ENCODE results near the gene TNNT1. TPM values are rescaled to one million over a fixed set of nuclear protein-coding genes. Genes with fewer than 3 reads are reported as not detected.

TNNT1 gene
- total RNA-seq, 4 donors from 2014 or later = 1.6 to 4.1 TPM; not detected in 2

GRCh38 chr19:55091126-55091910, 57.7 kb downstream of the TNNT1 start:
- Histone ChIP-seq H3K4me1 (peaks cover 10 to 26% (median 21%) of the 10 kb centered on the region in 4 donors), H3K4me3 (no peak overlapping the region), H3K36me3 (peaks cover 0 to 29% (median 14%) of the 10 kb centered on the region in 4 donors), H3K27ac (no peak overlapping the region), H3K9me3 (no peaks in the 10 kb centered on the region), H3K27me3 (peaks cover 6% of the 10 kb centered on the region)
- WGBS, 2 donors (ENCODE audit: low coverage in 1 of 2) = 89% methylated on average over 31 of the region's 32 CpGs; no CpG with 5 or more reads in 1 of the 2 donors
- TF ChIP-seq POLR2A (IDR thresholded peaks at IDR 0.05) (no peak), EP300 (IDR thresholded peaks at IDR 0.05; ENCODE audit: low read depth) (no peak), CTCF (IDR thresholded peaks at IDR 0.05) (no peak), POLR2AphosphoS5 (IDR thresholded peaks at IDR 0.05) (no peak)
- in situ Hi-C loops (cut with MboI; ENCODE audit: low pct_ligation_motif_present in 1 of 4, low pct_unique_long_range_greater_than_20kb in 1 of 4, low sequenced_read_pairs in 3 of 4) = no loop called here
- no peak for DNase-seq
- intact Hi-C loops (cut with DNase I; ENCODE audit: low total_unique reads) = no loop called here

GRCh38 chr19:55090564-55090963, 58.4 kb downstream of the TNNT1 start:
- no peaks in the 10 kb centered on the region for H3K9me3 ChIP-seq
- no peak for DNase-seq
- in situ Hi-C loops (cut with MboI; ENCODE audit: low pct_ligation_motif_present in 1 of 4, low pct_unique_long_range_greater_than_20kb in 1 of 4, low sequenced_read_pairs in 3 of 4) (no loop called here), intact Hi-C loops (cut with DNase I; ENCODE audit: low total_unique reads) (no loop called here)
- H3K4me1 ChIP-seq = peaks cover 10 to 28% (median 24%) of the 10 kb centered on the region in 4 donors
- peaks cover 13% of the 10 kb centered on the region for H3K27me3 ChIP-seq
- WGBS, 2 donors (ENCODE audit: low coverage in 1 of 2) = 90% methylated on average over 13 of the region's 13 CpGs; no CpG with 5 or more reads in 1 of the 2 donors
- H3K4me3 ChIP-seq = no peak overlapping the region
- H3K27ac ChIP-seq = no peak overlapping the region
- peaks cover 0 to 29% (median 14%) of the 10 kb centered on the region in 4 donors for H3K36me3 ChIP-seq
- TF ChIP-seq POLR2AphosphoS5 (IDR thresholded peaks at IDR 0.05) (no peak), EP300 (IDR thresholded peaks at IDR 0.05; ENCODE audit: low read depth) (no peak), POLR2A (IDR thresholded peaks at IDR 0.05) (no peak), CTCF (IDR thresholded peaks at IDR 0.05) (no peak)

- DNase-seq = no peak
- Histone ChIP-seq H3K27me3 (peaks cover 24% of the 10 kb centered on the region), H3K36me3 (peaks cover 0 to 19% (median 9%) of the 10 kb centered on the region in 4 donors), H3K27ac (no peak overlapping the region), H3K4me1 (peaks cover 10 to 28% (median 24%) of the 10 kb centered on the region in 4 donors), H3K9me3 (no peaks in the 10 kb centered on the region), H3K4me3 (no peak overlapping the region)
- TF ChIP-seq CTCF (IDR thresholded peaks at IDR 0.05) (no peak), EP300 (IDR thresholded peaks at IDR 0.05; ENCODE audit: low read depth) (no peak), POLR2AphosphoS5 (IDR thresholded peaks at IDR 0.05) (no peak), POLR2A (IDR thresholded peaks at IDR 0.05) (no peak)
- intact Hi-C loops (cut with DNase I; ENCODE audit: low total_unique reads) = no loop called here
- 80 to 100% methylated on average over 1 to 3 of the region's 3 CpGs for WGBS, 2 donors (ENCODE audit: low coverage in 1 of 2)
- in situ Hi-C loops (cut with MboI; ENCODE audit: low pct_ligation_motif_present in 1 of 4, low pct_unique_long_range_greater_than_20kb in 1 of 4, low sequenced_read_pairs in 3 of 4) = no loop called here
Measured at GRCh38 chr19:55089342-55089944, 59.6 kb downstream of the TNNT1 start.

- TF ChIP-seq EP300 (IDR thresholded peaks at IDR 0.05; ENCODE audit: low read depth) (no peak), POLR2AphosphoS5 (IDR thresholded peaks at IDR 0.05) (no peak), CTCF (IDR thresholded peaks at IDR 0.05) (peak; percentile 37 to 92 (median 88)), POLR2A (IDR thresholded peaks at IDR 0.05) (no peak)
- peaks cover 31% of the 10 kb centered on the region for H3K27me3 ChIP-seq
- 13 to 41% methylated on average over 3 to 13 of the region's 18 CpGs for WGBS, 2 donors (ENCODE audit: low coverage in 1 of 2)
- in situ Hi-C loops (cut with MboI; ENCODE audit: low pct_ligation_motif_present in 1 of 4, low pct_unique_long_range_greater_than_20kb in 1 of 4, low sequenced_read_pairs in 3 of 4) = no loop called here
- no peak overlapping the region for H3K4me3 ChIP-seq
- no peak overlapping the region for H3K27ac ChIP-seq
- DNase-seq = peak; percentile 82
- intact Hi-C loops (cut with DNase I; ENCODE audit: low total_unique reads) = no loop called here
- H3K4me1 ChIP-seq = peaks cover 10 to 28% (median 24%) of the 10 kb centered on the region in 4 donors
- no peaks in the 10 kb centered on the region for H3K9me3 ChIP-seq
- peaks cover 0 to 16% (median 7%) of the 10 kb centered on the region in 4 donors for H3K36me3 ChIP-seq
Measured at GRCh38 chr19:55088543-55089341, 60.3 kb downstream of the TNNT1 start.

Measured in transverse colon (tissue), 4 donors.